ENCODE data around the gene PIN1. TPM values are rescaled to one million over a fixed set of nuclear protein-coding genes. Genes with fewer than 3 reads are reported as not detected.

Gene PIN1
- total RNA-seq, 2 donors from 2014 or later, result 167 to 202 TPM

DNA sequence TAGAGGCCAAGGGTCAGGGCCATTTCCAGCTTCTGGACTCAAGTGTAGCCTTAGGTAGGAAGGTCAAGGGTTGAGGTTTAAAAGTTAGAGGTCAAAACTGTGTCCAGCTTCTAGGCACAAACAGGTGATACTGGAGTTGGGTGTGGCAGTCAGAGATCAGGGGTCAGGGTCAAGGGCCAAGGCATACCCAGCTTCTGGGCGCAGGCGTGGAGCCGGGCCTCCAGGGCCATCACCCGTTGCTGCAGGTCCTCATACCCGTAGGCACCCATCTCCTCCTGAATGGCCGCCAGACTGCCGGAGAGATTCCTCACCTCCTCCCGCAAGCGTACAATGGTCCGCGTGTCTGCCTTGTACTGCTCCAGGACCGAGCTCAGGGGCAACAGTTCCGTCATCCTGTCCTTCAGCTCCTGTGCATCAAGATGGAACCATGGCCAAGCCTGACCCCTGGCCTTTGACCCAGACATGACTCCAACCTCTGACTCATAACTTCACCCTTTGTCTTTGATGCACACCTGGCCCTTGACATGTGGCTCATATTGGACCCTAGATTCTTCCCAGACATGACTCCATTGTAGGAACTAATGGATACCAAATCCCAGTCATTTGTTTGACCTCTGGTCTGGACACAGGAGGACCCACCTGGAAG is 22.1 kb downstream of the PIN1 start:
- intact Hi-C loops (cut with DNase I), result no loop called here
- no peaks in the 10 kb centered on the region for H3K4me1 ChIP-seq (replicated peaks)
- no peaks in the 10 kb centered on the region for H3K36me3 ChIP-seq
- no peak overlapping the region for H3K4me3 ChIP-seq
- no peak overlapping the region for H3K27ac ChIP-seq
- no peak for TF ChIP-seq POLR2AphosphoS5 (IDR thresholded peaks at IDR 0.05)
- TF ChIP-seq, protein P1, sequence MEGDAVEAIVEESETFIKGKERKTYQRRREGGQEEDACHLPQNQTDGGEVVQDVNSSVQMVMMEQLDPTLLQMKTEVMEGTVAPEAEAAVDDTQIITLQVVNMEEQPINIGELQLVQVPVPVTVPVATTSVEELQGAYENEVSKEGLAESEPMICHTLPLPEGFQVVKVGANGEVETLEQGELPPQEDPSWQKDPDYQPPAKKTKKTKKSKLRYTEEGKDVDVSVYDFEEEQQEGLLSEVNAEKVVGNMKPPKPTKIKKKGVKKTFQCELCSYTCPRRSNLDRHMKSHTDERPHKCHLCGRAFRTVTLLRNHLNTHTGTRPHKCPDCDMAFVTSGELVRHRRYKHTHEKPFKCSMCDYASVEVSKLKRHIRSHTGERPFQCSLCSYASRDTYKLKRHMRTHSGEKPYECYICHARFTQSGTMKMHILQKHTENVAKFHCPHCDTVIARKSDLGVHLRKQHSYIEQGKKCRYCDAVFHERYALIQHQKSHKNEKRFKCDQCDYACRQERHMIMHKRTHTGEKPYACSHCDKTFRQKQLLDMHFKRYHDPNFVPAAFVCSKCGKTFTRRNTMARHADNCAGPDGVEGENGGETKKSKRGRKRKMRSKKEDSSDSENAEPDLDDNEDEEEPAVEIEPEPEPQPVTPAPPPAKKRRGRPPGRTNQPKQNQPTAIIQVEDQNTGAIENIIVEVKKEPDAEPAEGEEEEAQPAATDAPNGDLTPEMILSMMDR (IDR thresholded peaks at IDR 0.05), result no peak
- H3K27me3 ChIP-seq (replicated peaks; ENCODE audit: insufficient read depth), result no peaks in the 10 kb centered on the region
- no peaks in the 10 kb centered on the region for H3K9me3 ChIP-seq
- no peak for DNase-seq (ENCODE audit: low spot score)
- 92% methylated on average over 13 of the region's 13 CpGs for WGBS

DNA sequence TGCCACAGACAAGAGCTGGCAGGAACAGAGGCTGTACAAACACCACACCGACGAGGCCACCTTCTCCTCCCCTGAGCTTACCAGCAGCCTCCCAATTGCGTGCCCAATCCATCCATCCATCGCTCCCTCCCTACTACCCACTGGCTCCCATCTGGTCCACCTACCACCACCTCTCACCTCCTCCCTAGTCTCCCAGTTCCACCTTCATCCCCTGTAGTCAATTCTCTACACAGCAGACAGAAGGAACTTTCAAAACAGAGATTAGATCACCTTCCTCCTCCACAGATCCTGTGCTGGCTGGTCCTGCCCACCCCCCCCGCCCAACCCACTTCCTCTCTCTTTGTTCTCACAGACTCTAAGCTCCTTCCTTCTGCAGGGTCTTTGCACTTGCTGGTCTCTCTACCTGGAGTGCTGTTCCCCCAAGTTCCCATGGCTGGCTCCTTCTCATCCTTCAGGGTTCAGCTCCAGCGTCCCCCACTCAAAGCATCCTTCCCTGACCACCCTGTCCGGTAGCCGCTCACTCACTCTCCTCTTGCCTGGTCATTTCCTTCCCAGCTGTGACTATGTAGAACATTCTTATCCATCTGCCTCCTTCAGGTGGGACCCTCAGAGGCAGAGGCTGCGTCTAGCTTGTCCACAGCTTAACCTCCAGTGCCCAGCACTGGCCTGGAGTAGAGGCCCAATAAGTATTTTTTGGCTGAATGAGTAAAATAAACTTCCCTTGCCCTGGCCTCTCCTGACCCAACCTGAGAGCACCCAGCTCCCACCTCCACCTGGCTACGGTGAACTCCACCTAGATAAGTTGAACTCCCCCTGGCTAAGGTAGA is 23.0 kb downstream of the PIN1 start:
- intact Hi-C loops (cut with DNase I), result no loop called here

DNA sequence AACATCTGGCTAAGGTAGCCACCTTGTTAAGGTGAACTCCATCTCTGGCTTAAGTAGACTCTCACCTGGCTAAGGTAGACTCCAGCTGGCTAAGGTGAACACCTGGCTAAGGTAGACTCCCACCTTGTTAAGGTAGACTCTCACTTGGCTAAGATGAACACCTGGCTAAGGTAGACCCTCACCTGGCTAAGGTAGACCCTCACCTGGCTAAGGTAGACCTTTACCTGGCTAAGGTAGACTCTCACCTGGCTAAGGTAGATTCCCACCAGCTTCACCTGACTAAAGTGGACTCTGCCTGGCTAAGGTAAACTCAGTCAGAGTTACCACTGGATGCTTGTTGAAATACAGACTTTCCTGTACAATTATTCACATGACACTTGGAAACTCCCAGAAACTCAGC is 23.6 kb downstream of the PIN1 start:
- TF ChIP-seq POLR2AphosphoS5 (IDR thresholded peaks at IDR 0.05), result no peak
- TF ChIP-seq, protein P1 (IDR thresholded peaks at IDR 0.05), result no peak
- TF ChIP-seq POLR2A (IDR thresholded peaks at IDR 0.05), result no peak
- Histone ChIP-seq H3K36me3 (no peaks in the 10 kb centered on the region), H3K4me3 (no peak overlapping the region), H3K4me1 (replicated peaks) (no peaks in the 10 kb centered on the region), H3K27ac (no peak overlapping the region), H3K9me3 (no peaks in the 10 kb centered on the region), H3K27me3 (replicated peaks; ENCODE audit: insufficient read depth) (no peaks in the 10 kb centered on the region)
- DNase-seq (ENCODE audit: low spot score), result no peak
- intact Hi-C loops (cut with DNase I), result no loop called here

More for the DNA sequence above, 23.0 kb downstream of the PIN1 start:
- Histone ChIP-seq H3K36me3 (no peaks in the 10 kb centered on the region), H3K4me3 (no peak overlapping the region), H3K9me3 (no peaks in the 10 kb centered on the region), H3K27ac (no peak overlapping the region), H3K27me3 (replicated peaks; ENCODE audit: insufficient read depth) (no peaks in the 10 kb centered on the region), H3K4me1 (replicated peaks) (no peaks in the 10 kb centered on the region)
- no peak for TF ChIP-seq POLR2A (IDR thresholded peaks at IDR 0.05)
- TF ChIP-seq, protein P1 (IDR thresholded peaks at IDR 0.05), result no peak
- no peak for TF ChIP-seq POLR2AphosphoS5 (IDR thresholded peaks at IDR 0.05)
- no peak for DNase-seq (ENCODE audit: low spot score)
- WGBS, result 71% methylated on average over 10 of the region's 10 CpGs

DNA sequence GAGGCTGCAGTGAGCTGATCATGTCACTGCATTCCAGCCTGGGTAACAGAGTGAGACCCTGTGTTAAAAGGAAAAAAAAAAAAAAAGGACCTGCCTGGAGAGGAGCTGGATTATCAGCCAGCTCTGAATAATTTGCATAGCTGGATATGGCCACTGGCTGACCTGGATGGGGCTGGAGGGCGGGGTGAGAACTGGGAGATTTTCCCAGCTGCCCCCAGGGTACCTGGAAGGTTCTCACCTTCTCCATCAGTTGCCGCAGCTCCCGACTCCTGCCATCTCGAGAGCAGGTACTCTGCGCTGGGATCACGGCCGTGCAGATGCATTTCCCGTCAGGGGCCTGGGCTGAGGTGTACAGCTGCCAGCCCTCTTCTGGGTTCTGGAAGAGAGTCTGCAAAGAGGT is 25.3 kb downstream of the PIN1 start:
- Histone ChIP-seq H3K4me1 (replicated peaks) (no peaks in the 10 kb centered on the region), H3K9me3 (no peaks in the 10 kb centered on the region), H3K4me3 (no peak overlapping the region), H3K27ac (no peak overlapping the region), H3K27me3 (replicated peaks; ENCODE audit: insufficient read depth) (no peaks in the 10 kb centered on the region), H3K36me3 (no peaks in the 10 kb centered on the region)
- intact Hi-C loops (cut with DNase I), result no loop called here
- 91% methylated on average over 8 of the region's 8 CpGs for WGBS
- no peak for DNase-seq (ENCODE audit: low spot score)
- no peak for TF ChIP-seq POLR2A (IDR thresholded peaks at IDR 0.05)
- TF ChIP-seq, protein P1 (IDR thresholded peaks at IDR 0.05), result no peak
- TF ChIP-seq POLR2AphosphoS5 (IDR thresholded peaks at IDR 0.05), result no peak

GRCh38 chr19:9861503-9861902 is 26.4 kb downstream of the PIN1 start:
- Histone ChIP-seq H3K9me3 (no peaks in the 10 kb centered on the region), H3K4me1 (replicated peaks) (no peaks in the 10 kb centered on the region), H3K27ac (no peak overlapping the region), H3K36me3 (no peaks in the 10 kb centered on the region), H3K27me3 (replicated peaks; ENCODE audit: insufficient read depth) (no peaks in the 10 kb centered on the region), H3K4me3 (no peak overlapping the region)
- intact Hi-C loops (cut with DNase I), result no loop called here
- TF ChIP-seq, protein P1 (IDR thresholded peaks at IDR 0.05), result no peak
- TF ChIP-seq POLR2AphosphoS5 (IDR thresholded peaks at IDR 0.05) (no peak), POLR2A (IDR thresholded peaks at IDR 0.05) (no peak)
- DNase-seq (ENCODE audit: low spot score), result no peak
- WGBS, result 100% methylated on average over 1 of the region's 1 CpG

All from prostate gland (tissue), 2 donors.